HCT116 (cell line): ENCODE results near the gene ANKFN1. TPM values are rescaled to one million over a fixed set of nuclear protein-coding genes. Genes with fewer than 3 reads are reported as not detected.

Experiments
- ATAC-seq: fragments of 200-7000 bp; cut with Tn5 transposase; 2 replicates; pipeline ENCODE4 v1.9.1; 2020; ENCODE audit warnings: mild to moderate bottlenecking, moderate library complexity
- BruUV-seq: library from RNA; stranded (reverse); fragments of 400-500 nt; replicated peaks from 2 replicates; lab custom pipeline; 2021; lab: Mats Ljungman, UMichigan
- CTCF ChIA-PET: fragments of 300-600 bp; sonication (Branson Sonifier 250); formaldehyde crosslinking; loops from one replicate; lab custom pipeline; 2021; ENCODE audit warnings: antibody characterized with exemption; lab: Charles Lee
- POLR2A ChIA-PET: fragments of 300-600, 350-600 bp; sonication (Branson Sonifier 250); formaldehyde crosslinking; loops from one replicate; lab custom pipeline; 2021; ENCODE audit warnings: antibody characterized with exemption; lab: Charles Lee
- RAD21 ChIA-PET, 2 experiments: fragments of 300-600 bp; sonication (Branson Sonifier 250); formaldehyde crosslinking; loops; one replicate each; lab custom pipeline; 2023; ENCODE audit warnings: low total read pairs in 2 of 2; ENCODE audit not compliant: uncharacterized antibody in 2 of 2, unreplicated experiment in 2 of 2, low non-redundant PET in 1 of 2; lab: Charles Lee
- DNase-seq: peaks from one replicate; pipeline ENCODE4 v3.0.0-alpha.2; 2010; ENCODE audit warnings: low read depth, low spot score
- H2AFZ ChIP-seq: fragments of 200-600 bp; shearing (Covaris generic), sonication (generic); 2 replicates; pipeline ENCODE4 v1.6.1; 2017; ENCODE audit warnings: low read depth, mixed run types, mixed read lengths, antibody characterized with exemption, low read length; ENCODE audit not compliant: poor library complexity, severe bottlenecking
- H3K27ac ChIP-seq: 2 replicates; pipeline ENCODE4 v1.5.1; 2012; ENCODE audit warnings: low read depth, low read length
- H3K27me3 ChIP-seq: fragments of 200-600 bp; sonication (generic); 2 replicates; pipeline ENCODE4 v1.6.1; 2016; ENCODE audit warnings: mixed run types, low read length, mixed read lengths; ENCODE audit not compliant: insufficient read depth
- H3K36me3 ChIP-seq, 2 experiments: fragments of 200-500 bp in 1 of 2; fragments of 200-600 bp in 1 of 2; sonication (Bioruptor generic) in 1 of 2; sonication (generic) in 1 of 2; 2 replicates each; pipeline versions ENCODE4 v1.5.1 to v1.6.1; 2014 to 2016; ENCODE audit warnings: low read length in 2 of 2, inconsistent platforms in 1 of 2, mixed read lengths in 1 of 2, mixed run types in 1 of 2; ENCODE audit not compliant: insufficient read depth in 2 of 2, control insufficient read depth in 1 of 2
- H3K4me1 ChIP-seq, 2 experiments: fragments of 200-600 bp in 1 of 2; sonication (generic) in 1 of 2; 2 replicates each; pipeline versions ENCODE4 v1.5.1 to v1.6.1; 2012 to 2017; ENCODE audit warnings: low read length in 2 of 2, inconsistent platforms in 1 of 2, mild to moderate bottlenecking in 1 of 2, mixed read lengths in 1 of 2, mixed run types in 1 of 2, moderate library complexity in 1 of 2; ENCODE audit not compliant: insufficient read depth in 2 of 2, control insufficient read depth in 1 of 2
- H3K4me2 ChIP-seq: fragments of 200-600 bp; sonication (generic); 2 replicates; pipeline ENCODE4 v1.6.1; 2017; ENCODE audit warnings: mixed run types, low read length, mixed read lengths
- H3K4me3 ChIP-seq, 2 experiments: fragments of 200-600 bp in 1 of 2; sonication (generic) in 1 of 2; replicated peaks in 1 of 2; 2 replicates each; pipeline ENCODE4 v1.5.1; 2011 to 2016; ENCODE audit warnings: low read length in 2 of 2, control low read depth in 1 of 2, low read depth in 1 of 2, mild to moderate bottlenecking in 1 of 2, mixed read lengths in 1 of 2, mixed run types in 1 of 2
- H3K79me2 ChIP-seq: fragments of 200-600 bp; sonication (generic); 2 replicates; pipeline ENCODE4 v1.6.1; 2017; ENCODE audit warnings: mild to moderate bottlenecking, mixed run types, low read length, moderate library complexity, mixed read lengths; ENCODE audit not compliant: insufficient read depth
- H3K9ac ChIP-seq: fragments of 200-600 bp; sonication (generic); 2 replicates; pipeline ENCODE4 v1.6.1; 2016; ENCODE audit warnings: low read length, mixed read lengths
- H3K9me2 ChIP-seq: fragments of 200-600 bp; sonication (generic), shearing (Covaris generic); 2 replicates; pipeline ENCODE4 v1.6.1; 2017; ENCODE audit warnings: mixed run types, mild to moderate bottlenecking, moderate library complexity; ENCODE audit not compliant: insufficient read depth
- H3K9me3 ChIP-seq, 2 experiments: fragments of 200-500 bp in 1 of 2; fragments of 200-600 bp in 1 of 2; sonication (Bioruptor generic) in 1 of 2; sonication (generic) in 1 of 2; 2 replicates each; pipeline ENCODE4 v1.6.1; 2014 to 2017; ENCODE audit warnings: low read length in 2 of 2, mixed read lengths in 2 of 2, inconsistent platforms in 1 of 2, low read depth in 1 of 2, mild to moderate bottlenecking in 1 of 2, mixed run types in 1 of 2, moderate library complexity in 1 of 2; ENCODE audit not compliant: control insufficient read depth in 1 of 2, insufficient read depth in 1 of 2
- H4K20me1 ChIP-seq: fragments of 200-600 bp; sonication (generic), shearing (Covaris generic); 2 replicates; pipeline ENCODE4 v1.6.1; 2017; ENCODE audit warnings: mixed run types, mild to moderate bottlenecking, moderate library complexity; ENCODE audit not compliant: insufficient read depth
- ATF3 ChIP-seq: IDR thresholded peaks from 2 replicates; pipeline ENCODE4 v1.6.1; 2012
- CBX3 ChIP-seq: IDR thresholded peaks from 2 replicates; pipeline ENCODE4 v1.6.1; 2012; ENCODE audit warnings: low read depth
- CEBPB ChIP-seq: IDR thresholded peaks from 2 replicates; pipeline ENCODE4 v1.6.1; 2012; ENCODE audit warnings: low read depth
- CTCF ChIP-seq, 3 experiments: fragments of 200-600 bp in 1 of 3; sonication (generic) in 1 of 3; IDR thresholded peaks in 2 of 3; conservative IDR thresholded peaks in 1 of 3; 2 replicates each; pipeline ENCODE4 v1.5.1; 2012 to 2017; ENCODE audit warnings: low read depth in 2 of 3, low read length in 2 of 3, antibody characterized with exemption in 1 of 3, borderline replicate concordance in 1 of 3, control low read depth in 1 of 3, mild to moderate bottlenecking in 1 of 3, mixed read lengths in 1 of 3, mixed run types in 1 of 3, moderate library complexity in 1 of 3; ENCODE audit not compliant: insufficient read depth in 1 of 3
- EZH2 ChIP-seq: fragments of 200-600 bp; sonication (generic); IDR thresholded peaks from 2 replicates; pipeline ENCODE4 v1.6.1; 2017; ENCODE audit warnings: antibody characterized with exemption, mixed run types
- EZH2phosphoT487 ChIP-seq: fragments of 200-600 bp; IDR thresholded peaks from 2 replicates; pipeline ENCODE4 v1.6.1; 2018; ENCODE audit warnings: antibody characterized with exemption, borderline replicate concordance
- FOSL1 ChIP-seq: IDR thresholded peaks from 2 replicates; pipeline ENCODE4 v1.6.1; 2012; ENCODE audit warnings: low read depth
- JUND ChIP-seq: IDR thresholded peaks from 2 replicates; pipeline ENCODE4 v1.6.1; 2012
- MAX ChIP-seq: IDR thresholded peaks from 2 replicates; pipeline ENCODE4 v1.6.1; 2012
- POLR2A ChIP-seq: IDR thresholded peaks from 2 replicates; pipeline ENCODE4 v1.7.0; 2011; ENCODE audit warnings: borderline replicate concordance; ENCODE audit not compliant: insufficient read depth, insufficient read length; ENCODE audit errors: extremely low read depth
- RAD21 ChIP-seq: IDR thresholded peaks from 2 replicates; pipeline ENCODE4 v1.6.1; 2012; ENCODE audit warnings: low read depth, mild to moderate bottlenecking
- REST ChIP-seq: IDR thresholded peaks from 2 replicates; pipeline ENCODE4 v1.6.1; 2012; ENCODE audit warnings: low read depth
- SIN3A ChIP-seq: IDR thresholded peaks from 2 replicates; pipeline ENCODE4 v1.6.1; 2012; ENCODE audit warnings: low read depth
- SP1 ChIP-seq: IDR thresholded peaks from 2 replicates; pipeline ENCODE4 v1.6.1; 2012; ENCODE audit warnings: low read depth
- SRF ChIP-seq: IDR thresholded peaks from 2 replicates; pipeline ENCODE4 v1.6.1; 2012; ENCODE audit warnings: low read depth
- ZBTB33 ChIP-seq: IDR thresholded peaks from 2 replicates; pipeline ENCODE4 v1.6.1; 2011; ENCODE audit warnings: mild to moderate bottlenecking, low read length, moderate library complexity; ENCODE audit not compliant: insufficient replicate concordance; ENCODE audit errors: extremely low read depth
- ZFX ChIP-seq: fragments of 450-650 bp; IDR thresholded peaks from 2 replicates; pipeline ENCODE4 v1.6.1; 2017
- intact Hi-C: fragments of 100-400 bp; cut with micrococcal nuclease; formaldehyde crosslinking; loops from 2 replicates; pipeline ENCODE4 v1.10.0; 2022
- total RNA-seq: library from RNA; stranded (reverse); gene quantifications from one replicate; pipeline ENCODE4 v1.2.1, GENCODE V29; 2021; ENCODE audit not compliant: unreplicated experiment

ANKFN1 gene
- total RNA-seq, 1 experiment from 2014 or later: 1.1 TPM

GRCh38 chr17:56451629-56452028 lies 298.4 kb downstream of the ANKFN1 start:
- Histone ChIP-seq H4K20me1 (no peaks in the 10 kb centered on the region; the same call in 1 of the 2 replicates), H3K27me3 (peaks cover 46% of the 10 kb centered on the region), H3K4me3 (no peak overlapping the region), H3K4me1 (no peaks in the 10 kb centered on the region), H3K9me2 (no peaks in the 10 kb centered on the region), H3K9ac (no peak overlapping the region), H3K27ac (no peak overlapping the region), H2AFZ (no peak overlapping the region), H3K79me2 (no peaks in the 10 kb centered on the region), H3K9me3 (no peaks in the 10 kb centered on the region), H3K36me3 (no peaks in the 10 kb centered on the region), H3K4me2 (no peak overlapping the region)
- BruUV-seq: no TSS peak
- ChIA-PET CTCF (no interaction called here), RAD21 (no interaction called here), POLR2A (no interaction called here)
- TF ChIP-seq SRF (no peak), EZH2 (no peak), SP1 (no peak), EZH2phosphoT487 (no peak), CEBPB (no peak), ZFX (no peak), CTCF (IDR thresholded peaks at IDR 0.05 in 2 of 3, conservative IDR thresholded peaks at IDR 0.05 in 1 of 3; ENCODE audit: borderline replicate concordance in 1 of 3, insufficient read depth in 1 of 3, low read depth in 2 of 3, low read length in 2 of 3) (no peak), SIN3A (no peak), POLR2A (no peak), REST (no peak), JUND (no peak), FOSL1 (no peak), RAD21 (no peak), ATF3 (no peak), CBX3 (no peak), MAX (no peak), ZBTB33 (no peak)
- intact Hi-C loops: no loop called here
- no peak for DNase-seq
- no peak for ATAC-seq
